Astrocyte (in vitro differentiated cells and primary cell): ENCODE data around the gene STK32B. TPM values are rescaled to one million over a fixed set of nuclear protein-coding genes. Genes with fewer than 3 reads are reported as not detected.

Source experiments
- DNase-seq: peaks from one replicate; pipeline ENCODE4 v3.0.0-alpha.2; 2010; ENCODE audit warnings: low read depth
- FAIRE-seq: peaks from 2 replicates; lab custom pipeline; 2011; peaks lifted over from hg19 to GRCh38; lab: Jason Lieb, UNC
- H2AFZ ChIP-seq: 2 replicates; pipeline ENCODE4 v1.6.0; 2012; ENCODE audit warnings: low read depth, low read length, inconsistent platforms
- H3K27ac ChIP-seq: 2 replicates; pipeline ENCODE4 v1.5.1; 2011; ENCODE audit warnings: low read depth, low read length, inconsistent platforms
- H3K27me3 ChIP-seq: 2 replicates; pipeline ENCODE4 v1.6.0; 2011; ENCODE audit warnings: low read length, inconsistent platforms; ENCODE audit not compliant: insufficient read depth
- H3K36me3 ChIP-seq: 2 replicates; pipeline ENCODE4 v1.5.1; 2011; ENCODE audit warnings: low read length, inconsistent platforms; ENCODE audit not compliant: insufficient read depth
- H3K4me1 ChIP-seq: 2 replicates; pipeline ENCODE4 v1.5.1; 2011; ENCODE audit warnings: low read length, inconsistent platforms; ENCODE audit not compliant: insufficient read depth
- H3K4me2 ChIP-seq: 2 replicates; pipeline ENCODE4 v1.6.0; 2012; ENCODE audit warnings: low read length, inconsistent platforms
- H3K4me3 ChIP-seq: 2 replicates; pipeline ENCODE4 v1.5.1; 2011; ENCODE audit warnings: low read depth, mild to moderate bottlenecking, low read length, inconsistent platforms; ENCODE audit not compliant: insufficient read depth
- H3K79me2 ChIP-seq: 2 replicates; pipeline ENCODE4 v1.6.0; 2012; ENCODE audit warnings: mild to moderate bottlenecking, low read length, inconsistent platforms; ENCODE audit not compliant: insufficient read depth
- H3K9ac ChIP-seq: 2 replicates; pipeline ENCODE4 v1.6.0; 2012; ENCODE audit warnings: mild to moderate bottlenecking, low read length, inconsistent platforms
- H3K9me3 ChIP-seq: 2 replicates; pipeline ENCODE4 v1.5.1; 2012; ENCODE audit warnings: low read depth, mild to moderate bottlenecking, low read length, inconsistent platforms; ENCODE audit not compliant: insufficient read depth
- H4K20me1 ChIP-seq: 2 replicates; pipeline ENCODE4 v1.6.0; 2012; ENCODE audit warnings: low read length, inconsistent platforms; ENCODE audit not compliant: insufficient read depth
- H3K27ac Mint-ChIP-seq: one replicate; pipeline ENCODE4 v1.8.0; 2021; ENCODE audit warnings: mild to moderate bottlenecking, mixed read lengths; ENCODE audit not compliant: unreplicated experiment
- H3K27me3 Mint-ChIP-seq: one replicate; pipeline ENCODE4 v1.8.0; 2021; ENCODE audit warnings: low read depth, mixed read lengths; ENCODE audit not compliant: unreplicated experiment
- H3K36me3 Mint-ChIP-seq: one replicate; pipeline ENCODE4 v1.8.0; 2021; ENCODE audit warnings: low read depth, mixed read lengths; ENCODE audit not compliant: unreplicated experiment
- H3K4me1 Mint-ChIP-seq: one replicate; pipeline ENCODE4 v1.8.0; 2021; ENCODE audit warnings: low read depth, mixed read lengths; ENCODE audit not compliant: unreplicated experiment
- H3K4me3 Mint-ChIP-seq: one replicate; pipeline ENCODE4 v1.8.0; 2021; ENCODE audit warnings: mild to moderate bottlenecking, moderate library complexity, mixed read lengths; ENCODE audit not compliant: unreplicated experiment
- H3K9me3 Mint-ChIP-seq: one replicate; pipeline ENCODE4 v1.8.0; 2021; ENCODE audit warnings: mild to moderate bottlenecking, mixed read lengths; ENCODE audit not compliant: unreplicated experiment
- CTCF ChIP-seq: IDR thresholded peaks from 2 replicates; pipeline ENCODE4 v1.5.1; 2011; ENCODE audit warnings: low read depth, mild to moderate bottlenecking, inconsistent platforms, low read length, moderate library complexity; ENCODE audit not compliant: insufficient read depth
- EZH2 ChIP-seq: IDR thresholded peaks from 2 replicates; pipeline ENCODE4 v1.6.1; 2012; ENCODE audit warnings: mild to moderate bottlenecking, low read length, inconsistent platforms; ENCODE audit not compliant: insufficient read depth
- total RNA-seq: library from RNA; stranded (reverse); gene quantifications from 2 replicates; pipeline ENCODE4 v1.2.1, GENCODE V29; 2021

The STK32B gene
- total RNA-seq, 1 donor from 2014 or later = 2.9 TPM

GRCh38 chr4:5144384-5144783, 93.1 kb downstream of the STK32B start:
- H3K36me3 Mint-ChIP-seq = peaks cover 2% of the 10 kb centered on the region
- Histone ChIP-seq H3K9ac (no peak overlapping the region), H4K20me1 (no peaks in the 10 kb centered on the region), H3K9me3 (no peaks in the 10 kb centered on the region), H3K4me2 (no peak overlapping the region), H3K79me2 (no peaks in the 10 kb centered on the region), H3K27me3 (no peaks in the 10 kb centered on the region), H3K4me1 (no peaks in the 10 kb centered on the region), H3K36me3 (no peaks in the 10 kb centered on the region), H3K27ac (no peak overlapping the region), H3K4me3 (no peak overlapping the region), H2AFZ (no peak overlapping the region)
- no peak overlapping the region for H3K4me3 Mint-ChIP-seq
- DNase-seq (no peak), FAIRE-seq (no peak)
- H3K4me1 Mint-ChIP-seq = no peaks in the 10 kb centered on the region
- no peak for TF ChIP-seq EZH2
- no peak for TF ChIP-seq CTCF
- no peak overlapping the region for H3K27ac Mint-ChIP-seq
- peaks cover 10% of the 10 kb centered on the region for H3K27me3 Mint-ChIP-seq
- H3K9me3 Mint-ChIP-seq = peaks cover 3% of the 10 kb centered on the region

- Mint-ChIP-seq H3K4me1 (no peaks in the 10 kb centered on the region), H3K4me3 (no peak overlapping the region), H3K36me3 (peaks cover 2% of the 10 kb centered on the region), H3K27me3 (peaks cover 10% of the 10 kb centered on the region), H3K9me3 (peaks cover 3% of the 10 kb centered on the region), H3K27ac (no peak overlapping the region)
- TF ChIP-seq EZH2 = no peak
- TF ChIP-seq CTCF = no peak
- no peak overlapping the region for H2AFZ ChIP-seq
- H4K20me1 ChIP-seq = no peaks in the 10 kb centered on the region
- H3K27ac ChIP-seq = no peak overlapping the region
- FAIRE-seq (no peak), DNase-seq (no peak)
- H3K79me2 ChIP-seq = no peaks in the 10 kb centered on the region
- H3K9me3 ChIP-seq = no peaks in the 10 kb centered on the region
- no peak overlapping the region for H3K4me2 ChIP-seq
- no peak overlapping the region for H3K9ac ChIP-seq
- H3K36me3 ChIP-seq = no peaks in the 10 kb centered on the region
- H3K4me3 ChIP-seq = no peak overlapping the region
- no peaks in the 10 kb centered on the region for H3K4me1 ChIP-seq
- no peaks in the 10 kb centered on the region for H3K27me3 ChIP-seq
Observed at GRCh38 chr4:5146248-5146647, 95.0 kb downstream of the STK32B start.

DNA sequence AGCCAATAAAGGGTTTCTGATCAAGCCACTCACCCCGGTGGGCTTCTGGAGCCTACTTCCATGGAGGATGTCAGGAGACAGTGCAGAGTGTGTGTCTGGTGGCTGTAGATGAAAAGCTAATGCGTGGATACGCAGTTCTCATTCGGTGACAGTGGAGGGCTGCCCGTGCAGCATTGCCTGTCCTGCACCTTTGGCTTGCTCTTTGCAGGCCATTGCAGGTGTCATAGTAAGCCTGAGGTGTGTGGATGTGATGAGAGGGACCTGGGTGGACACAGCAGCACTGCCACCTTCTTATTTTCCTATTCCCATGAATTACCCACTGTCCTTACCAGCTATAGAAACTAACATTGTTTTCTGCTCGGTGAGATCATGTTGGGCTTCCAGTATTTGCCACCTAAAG, 101.2 kb downstream of the STK32B start:
- no peak for FAIRE-seq
- no peak overlapping the region for H3K4me3 ChIP-seq
- no peaks in the 10 kb centered on the region for H3K79me2 ChIP-seq
- no peak overlapping the region for H2AFZ ChIP-seq
- H3K4me2 ChIP-seq = no peak overlapping the region
- no peaks in the 10 kb centered on the region for H4K20me1 ChIP-seq
- no peaks in the 10 kb centered on the region for H3K27me3 ChIP-seq
- no peak overlapping the region for H3K27ac ChIP-seq
- H3K9me3 ChIP-seq = no peaks in the 10 kb centered on the region
- Mint-ChIP-seq H3K9me3 (peaks cover 4% of the 10 kb centered on the region), H3K27ac (no peak overlapping the region), H3K4me3 (no peak overlapping the region), H3K4me1 (no peaks in the 10 kb centered on the region), H3K36me3 (no peaks in the 10 kb centered on the region), H3K27me3 (peaks cover 10% of the 10 kb centered on the region)
- no peaks in the 10 kb centered on the region for H3K36me3 ChIP-seq
- no peak overlapping the region for H3K9ac ChIP-seq
- no peak for DNase-seq
- TF ChIP-seq EZH2 = no peak
- no peak for TF ChIP-seq CTCF
- H3K4me1 ChIP-seq = no peaks in the 10 kb centered on the region
